Colonic mucosa (tissue), 4 donors: ENCODE data around the gene TCF20. TPM values are rescaled to one million over a fixed set of nuclear protein-coding genes. Genes with fewer than 3 reads are reported as not detected.

Experiments used
- DNase-seq: peaks from one replicate; pipeline ENCODE4 v3.0.0-alpha.2; 2020
- H3K27ac ChIP-seq: fragments of 200-600 bp; one replicate; pipeline ENCODE4 v1.8.0; 2021
- H3K27me3 ChIP-seq: fragments of 200-600 bp; one replicate; pipeline ENCODE4 v1.8.0; 2021
- H3K36me3 ChIP-seq: fragments of 200-600 bp; one replicate; pipeline ENCODE4 v1.8.0; 2021
- H3K4me1 ChIP-seq: fragments of 200-600 bp; one replicate; pipeline ENCODE4 v1.8.0; 2021; ENCODE audit warnings: mild to moderate bottlenecking
- H3K4me3 ChIP-seq: fragments of 200-600 bp; one replicate; pipeline ENCODE4 v1.8.0; 2021
- H3K9ac ChIP-seq, 2 donors: one replicate each; pipeline ENCODE4 v1.7.0; 2013; ENCODE audit warnings: control low read depth in 2 of 2, low read depth in 2 of 2, low read length in 2 of 2
- H3K9me3 ChIP-seq: fragments of 200-600 bp; one replicate; pipeline ENCODE4 v1.8.0; 2021
- CTCF ChIP-seq: fragments of 200-600 bp; IDR thresholded peaks from one replicate; pipeline ENCODE4 v1.8.0; 2022; ENCODE audit warnings: antibody characterized with exemption, mild to moderate bottlenecking
- intact Hi-C: fragments of 100-400 bp; cut with DNase I; formaldehyde crosslinking; loops from one replicate; pipeline ENCODE4 v1.14.1; 2022
- total RNA-seq, 2 donors: library from RNA; stranded (reverse); fragmentation: NEBNext Ultra II Directional in 1 of 2; extraction: Animal tissue kit (Norgen Biotek cat#: 25700) in 1 of 2; gene quantifications; one replicate each; pipeline ENCODE4 v1.2.1, GENCODE V29; 2021
- donor health status: healthy.
- donor health status: DM: no; HTN: no; CAD: no.
- donor health status: DM: no; HTN: no; CAD: no.

The TCF20 gene
- 10 to 100 TPM; 52.9 to 62.0 TPM for total RNA-seq

GRCh38 chr22:42270510-42271190 is at the start of gene TCF20:
Gene TCF20, minus strand, starts transcription at chr22:42270653. Its CDS starts 55,348 bp downstream, at chr22:42215305.
- Histone ChIP-seq H3K9me3 (no peaks in the 10 kb centered on the region), H3K27ac (peak within 1 kb of the TSS; percentile 91), H3K27me3 (no peaks in the 10 kb centered on the region), H3K4me3 (peak within 1 kb of the TSS; percentile 96), H3K36me3 (no peaks in the 10 kb centered on the region), H3K4me1 (peaks cover 10% of the 10 kb centered on the region), H3K9ac (peak within 1 kb of the TSS; percentile 87 to 94)
- no peak for TF ChIP-seq CTCF
- intact Hi-C loops = no loop called here
- peak; percentile 81 for DNase-seq

GRCh38 chr22:42319386-42319785 is 48.9 kb upstream of the TCF20 start:
- Histone ChIP-seq H3K27me3 (no peaks in the 10 kb centered on the region), H3K27ac (peak overlapping the region; percentile 91), H3K4me3 (no peak overlapping the region), H3K4me1 (peaks cover 33% of the 10 kb centered on the region), H3K9me3 (no peaks in the 10 kb centered on the region), H3K36me3 (no peaks in the 10 kb centered on the region), H3K9ac (peak overlapping the region in 1 of 2 donors; percentile 52)
- DNase-seq = no peak
- TF ChIP-seq CTCF = no peak
- intact Hi-C loops = loop anchor here (5.0 kb wide), 1 partner anchor 48 kb away; no protein-coding TSS in a partner anchor

- H3K4me3 ChIP-seq = no peak overlapping the region
- peak overlapping the region; percentile 41 to 52 for H3K9ac ChIP-seq
- no peaks in the 10 kb centered on the region for H3K27me3 ChIP-seq
- H3K4me1 ChIP-seq = peaks cover 33% of the 10 kb centered on the region
- H3K27ac ChIP-seq = peak overlapping the region; percentile 91
- no peaks in the 10 kb centered on the region for H3K36me3 ChIP-seq
- no peak for DNase-seq
- intact Hi-C loops = loop anchor here (5.0 kb wide), 1 partner anchor 48 kb away; no protein-coding TSS in a partner anchor
- TF ChIP-seq CTCF = no peak
- H3K9me3 ChIP-seq = no peaks in the 10 kb centered on the region
Measured at GRCh38 chr22:42318967-42319366, 48.5 kb upstream of the TCF20 start.

GRCh38 chr22:42317691-42318547 is 47.5 kb upstream of the TCF20 start:
- intact Hi-C loops = loop anchor here (5.0 kb wide), 1 partner anchor 49 kb away; no protein-coding TSS in a partner anchor
- Histone ChIP-seq H3K27me3 (no peaks in the 10 kb centered on the region), H3K4me3 (no peak overlapping the region), H3K4me1 (peaks cover 33% of the 10 kb centered on the region), H3K9ac (peak overlapping the region; percentile 41 to 85), H3K27ac (peak overlapping the region; percentile 91), H3K9me3 (no peaks in the 10 kb centered on the region), H3K36me3 (no peaks in the 10 kb centered on the region)
- peak; percentile 87 for DNase-seq
- no peak for TF ChIP-seq CTCF

- DNase-seq = peak; percentile 91
- no peaks in the 10 kb centered on the region for H3K9me3 ChIP-seq
- H3K27me3 ChIP-seq = no peaks in the 10 kb centered on the region
- peaks cover 28% of the 10 kb centered on the region for H3K4me1 ChIP-seq
- H3K4me3 ChIP-seq = peak overlapping the region; percentile 27
- H3K27ac ChIP-seq = peak overlapping the region; percentile 91
- H3K36me3 ChIP-seq = no peaks in the 10 kb centered on the region
- H3K9ac ChIP-seq = peak overlapping the region; percentile 37 to 85
- intact Hi-C loops = loop anchor here (5.0 kb wide), 1 partner anchor 50 kb away; no protein-coding TSS in a partner anchor
- no peak for TF ChIP-seq CTCF
Measured at GRCh38 chr22:42317008-42317407, 46.6 kb upstream of the TCF20 start.
